Aorta (tissue), 5 donors: ENCODE results near the gene ENPP7. TPM values are rescaled to one million over a fixed set of nuclear protein-coding genes. Genes with fewer than 3 reads are reported as not detected.
"Not testable (repeated sequence)": the region's sequence is repeated elsewhere in the genome, so short reads cannot be mapped to it uniquely, and the experiment has no call there.

Experiments
- ATAC-seq: fragments of 200-7000 bp; cut with Tn5 transposase; one replicate; pipeline ENCODE4 v1.9.1; 2022; ENCODE audit warnings: moderate library complexity; ENCODE audit not compliant: low FRiP score
- DNase-seq, 2 donors: peaks; one replicate each; pipeline ENCODE4 v3.0.0-alpha.2; 2020
- H3K27ac ChIP-seq, 2 donors: one replicate each; pipeline ENCODE4 v1.5.1; 2013; ENCODE audit warnings: low read length in 2 of 2, mild to moderate bottlenecking in 2 of 2, moderate library complexity in 2 of 2, control low read depth in 1 of 2, inconsistent platforms in 1 of 2, low read depth in 1 of 2
- H3K27me3 ChIP-seq, 2 donors: one replicate each; pipeline ENCODE4 v1.6.1; 2013; ENCODE audit warnings: control low read depth in 1 of 2, low read length in 1 of 2, mild to moderate bottlenecking in 1 of 2, moderate library complexity in 1 of 2; ENCODE audit not compliant: insufficient read depth in 2 of 2, control insufficient read depth in 1 of 2
- H3K36me3 ChIP-seq, 2 donors: one replicate each; pipeline ENCODE4 v1.6.1; 2013; ENCODE audit warnings: control low read depth in 1 of 2, low read length in 1 of 2, mild to moderate bottlenecking in 1 of 2; ENCODE audit not compliant: insufficient read depth in 2 of 2, control insufficient read depth in 1 of 2
- H3K4me1 ChIP-seq, 2 donors: one replicate each; pipeline ENCODE4 v1.6.1; 2013; ENCODE audit warnings: low read length in 2 of 2, control low read depth in 1 of 2, mild to moderate bottlenecking in 1 of 2, moderate library complexity in 1 of 2; ENCODE audit not compliant: insufficient read depth in 2 of 2, control insufficient read depth in 1 of 2
- H3K4me3 ChIP-seq, 2 donors: one replicate each; pipeline ENCODE4 v1.5.1; 2013; ENCODE audit warnings: low read length in 2 of 2, control low read depth in 1 of 2, mild to moderate bottlenecking in 1 of 2
- H3K9me3 ChIP-seq: one replicate; pipeline ENCODE4 v1.6.1; 2013; ENCODE audit warnings: mild to moderate bottlenecking, low read length; ENCODE audit not compliant: control insufficient read depth
- WGBS, 2 donors: extraction: QIAGEN DNeasy Blood & Tissue Kit; methylation state at CpG; one replicate each; pipeline ENCODE4 v1.1.7; 2013; 5-methylcytosine and 5-hydroxymethylcytosine counted together
- intact Hi-C, 2 donors: fragments of 100-400 bp; cut with DNase I; formaldehyde crosslinking; loops; one replicate each; pipeline versions ENCODE4 v1.14.2 to v1.15.0; 2022
- polyA plus RNA-seq, 2 donors: library from polyadenylated mRNA; stranded (reverse); fragments of 200-250 nt; gene quantifications; one replicate each; pipeline ENCODE4 v1.2.3, GENCODE V29; 2013
- total RNA-seq, 2 donors: library from RNA; stranded (reverse); fragmentation: NEBNext Ultra II Directional; extraction: Animal tissue kit (Norgen Biotek cat#: 25700); gene quantifications; one replicate each; pipeline ENCODE4 v1.2.1, GENCODE V29; 2021
- donor health status: healthy with polysubstance abuse.
- donor health status: Bipolar disorder and iron deficiency.
- donor health status: DM: no; HTN: no; CAD: no.
- donor health status: DM: no; HTN: no; CAD: no.
- donor health status: DM: yes; HTN: yes; CAD: no.

ENPP7 gene
- total and polyA plus RNA-seq, 4 donors = 10.9 TPM; not detected in 3

GRCh38 chr17:79750650-79751545 is 20.2 kb downstream of the ENPP7 start:
- DNase-seq = no peak
- no peaks in the 10 kb centered on the region for H3K27me3 ChIP-seq
- intact Hi-C loops = no loop called here
- H3K9me3 ChIP-seq = no peaks in the 10 kb centered on the region
- no peaks in the 10 kb centered on the region for H3K36me3 ChIP-seq
- H3K4me3 ChIP-seq = no peak overlapping the region
- no peak for ATAC-seq
- no peaks in the 10 kb centered on the region for H3K4me1 ChIP-seq
- no peak overlapping the region for H3K27ac ChIP-seq
- 81 to 82% methylated on average over 13 of the region's 13 CpGs for WGBS, 2 donors

GRCh38 chr17:79752175-79752574 is 21.4 kb downstream of the ENPP7 start:
- intact Hi-C loops = no loop called here

GRCh38 chr17:79754370-79754769 is 23.6 kb downstream of the ENPP7 start:
- intact Hi-C loops = no loop called here
- Histone ChIP-seq H3K4me1 (no peaks in the 10 kb centered on the region), H3K36me3 (no peaks in the 10 kb centered on the region), H3K9me3 (no peaks in the 10 kb centered on the region), H3K27ac (no peak overlapping the region), H3K4me3 (no peak overlapping the region), H3K27me3 (no peaks in the 10 kb centered on the region)
- 54 to 61% methylated on average over 12 of the region's 12 CpGs for WGBS, 2 donors
- DNase-seq = peak in 1 of 2 donors; percentile 2
- ATAC-seq = no peak

More at GRCh38 chr17:79752175-79752574, 21.4 kb downstream of the ENPP7 start:
- Histone ChIP-seq H3K9me3 (no peaks in the 10 kb centered on the region), H3K4me3 (no peak overlapping the region), H3K27me3 (no peaks in the 10 kb centered on the region), H3K36me3 (no peaks in the 10 kb centered on the region), H3K27ac (no peak overlapping the region), H3K4me1 (no peaks in the 10 kb centered on the region)
- WGBS, 2 donors = 74 to 80% methylated on average over 13 of the region's 13 CpGs
- DNase-seq (peak in 1 of 2 donors; percentile 32), ATAC-seq (no peak)

DNA sequence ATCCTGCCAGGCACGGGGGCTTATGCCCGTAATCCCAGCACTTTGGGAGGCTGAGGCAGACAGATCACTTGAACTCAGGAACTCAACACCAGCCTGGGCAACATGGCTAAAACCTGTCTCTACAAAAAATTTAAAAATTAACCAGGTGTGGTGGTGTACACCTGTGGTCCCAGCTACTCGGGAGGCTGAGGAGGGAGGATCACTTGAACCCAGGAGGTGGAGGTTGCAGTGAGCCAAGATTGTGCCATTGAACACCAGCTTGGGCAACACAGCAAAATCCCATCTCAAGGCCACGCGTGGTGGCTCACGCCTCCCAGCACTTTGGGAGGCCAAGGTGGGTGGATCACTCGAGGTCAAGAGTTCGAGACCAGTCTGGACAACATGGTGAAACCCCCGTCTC is 24.2 kb downstream of the ENPP7 start:
- intact Hi-C loops, H3K36me3 ChIP-seq, H3K9me3 ChIP-seq, ATAC-seq, H3K27ac ChIP-seq, H3K4me1 ChIP-seq, H3K27me3 ChIP-seq, H3K4me3 ChIP-seq: not testable (repeated sequence)
- whole genome bisulfite sequencing, 2 donors = 91 to 92% methylated on average over 9 of the region's 9 CpGs
- peak in 1 of 2 donors; percentile 19 for DNase-seq

GRCh38 chr17:79755591-79755990 is 24.8 kb downstream of the ENPP7 start:
- H3K4me1 ChIP-seq = no peaks in the 10 kb centered on the region
- no peak overlapping the region for H3K27ac ChIP-seq
- H3K36me3 ChIP-seq = no peaks in the 10 kb centered on the region
- intact Hi-C loops = no loop called here
- no peaks in the 10 kb centered on the region for H3K27me3 ChIP-seq
- no peak for ATAC-seq
- H3K9me3 ChIP-seq = no peaks in the 10 kb centered on the region
- no peak overlapping the region for H3K4me3 ChIP-seq
- DNase-seq = peak in 1 of 2 donors; percentile 57
- WGBS, 2 donors = 84 to 87% methylated on average over 14 of the region's 14 CpGs

GRCh38 chr17:79757140-79757745 is 26.5 kb downstream of the ENPP7 start:
- intact Hi-C loops = no loop called here
- no peaks in the 10 kb centered on the region for H3K27me3 ChIP-seq
- H3K4me1 ChIP-seq = no peaks in the 10 kb centered on the region
- no peak overlapping the region for H3K4me3 ChIP-seq
- H3K9me3 ChIP-seq = no peaks in the 10 kb centered on the region
- WGBS, 2 donors = 95% methylated on average over 15 of the region's 15 CpGs
- H3K27ac ChIP-seq = no peak overlapping the region
- peak in 1 of 2 donors; percentile 50 for DNase-seq
- no peak for ATAC-seq
- no peaks in the 10 kb centered on the region for H3K36me3 ChIP-seq

DNA sequence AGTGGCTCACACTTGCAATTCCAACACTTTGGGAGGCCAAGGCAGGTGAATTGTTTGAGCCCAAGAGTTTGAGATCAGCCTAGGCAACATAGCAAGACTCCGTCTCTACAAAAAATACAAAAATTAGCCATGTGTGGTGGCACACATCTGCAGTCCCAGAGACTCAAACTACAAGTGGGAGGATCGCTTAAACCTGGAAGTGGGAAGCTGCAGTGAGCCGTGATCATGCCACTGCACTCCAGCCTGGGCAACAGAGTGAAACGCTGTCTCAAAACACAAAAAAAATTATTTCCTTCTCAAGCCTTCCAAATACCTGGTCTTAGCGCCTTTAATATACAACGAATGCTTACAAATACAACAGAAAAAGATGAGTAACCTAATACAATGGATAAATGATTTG is 27.5 kb downstream of the ENPP7 start:
- H3K4me3 ChIP-seq = no peak overlapping the region
- no peak overlapping the region for H3K27ac ChIP-seq
- no peaks in the 10 kb centered on the region for H3K4me1 ChIP-seq
- H3K36me3 ChIP-seq = no peaks in the 10 kb centered on the region
- no peaks in the 10 kb centered on the region for H3K9me3 ChIP-seq
- DNase-seq = no peak
- ATAC-seq = no peak
- intact Hi-C loops = no loop called here
- no peaks in the 10 kb centered on the region for H3K27me3 ChIP-seq
- 91 to 92% methylated on average over 6 of the region's 6 CpGs for WGBS, 2 donors

GRCh38 chr17:79760197-79760906 is 29.6 kb downstream of the ENPP7 start:
- intact Hi-C loops = no loop called here
- ATAC-seq (no peak), DNase-seq (peak in 1 of 2 donors; percentile 51)
- 83 to 89% methylated on average over 21 of the region's 21 CpGs for WGBS, 2 donors
- Histone ChIP-seq H3K36me3 (no peaks in the 10 kb centered on the region), H3K4me1 (no peaks in the 10 kb centered on the region), H3K9me3 (no peaks in the 10 kb centered on the region), H3K27me3 (no peaks in the 10 kb centered on the region), H3K4me3 (no peak overlapping the region), H3K27ac (no peak overlapping the region)
